AG04449 (cell line): ENCODE data around the gene LRP2.
"Not testable (repeated sequence)": the region's sequence is repeated elsewhere in the genome, so short reads cannot be mapped to it uniquely, and the experiment has no call there.

ENCODE experiments used
- CTCF ChIA-PET: fragments of 350-600 bp; formaldehyde crosslinking; extraction: SDS; loops from one replicate; lab custom pipeline; 2021; ENCODE audit warnings: antibody characterized with exemption; lab: Yijun Ruan, JAX
- POLR2A ChIA-PET: fragments of 400-600, 350-600 bp; formaldehyde crosslinking; extraction: SDS; loops from one replicate; lab custom pipeline; 2020; ENCODE audit warnings: antibody characterized with exemption, inconsistent platforms; lab: Yijun Ruan, JAX
- DNase-seq: peaks from one replicate; pipeline ENCODE4 v3.0.0-alpha.2; 2010; ENCODE audit warnings: low read depth, low spot score
- H3K4me3 ChIP-seq: 2 replicates; pipeline ENCODE4 v1.5.1; 2011; ENCODE audit warnings: low read depth, mild to moderate bottlenecking, control low read depth, low read length
- TF ChIP-seq, protein P1 (sequence below): IDR thresholded peaks from one replicate; pipeline ENCODE4 v1.5.1; 2011; ENCODE audit warnings: mild to moderate bottlenecking, moderate library complexity, low read length, control low read depth, inconsistent platforms; ENCODE audit not compliant: insufficient read depth; ENCODE audit errors: missing control alignments

LRP2 gene

DNA sequence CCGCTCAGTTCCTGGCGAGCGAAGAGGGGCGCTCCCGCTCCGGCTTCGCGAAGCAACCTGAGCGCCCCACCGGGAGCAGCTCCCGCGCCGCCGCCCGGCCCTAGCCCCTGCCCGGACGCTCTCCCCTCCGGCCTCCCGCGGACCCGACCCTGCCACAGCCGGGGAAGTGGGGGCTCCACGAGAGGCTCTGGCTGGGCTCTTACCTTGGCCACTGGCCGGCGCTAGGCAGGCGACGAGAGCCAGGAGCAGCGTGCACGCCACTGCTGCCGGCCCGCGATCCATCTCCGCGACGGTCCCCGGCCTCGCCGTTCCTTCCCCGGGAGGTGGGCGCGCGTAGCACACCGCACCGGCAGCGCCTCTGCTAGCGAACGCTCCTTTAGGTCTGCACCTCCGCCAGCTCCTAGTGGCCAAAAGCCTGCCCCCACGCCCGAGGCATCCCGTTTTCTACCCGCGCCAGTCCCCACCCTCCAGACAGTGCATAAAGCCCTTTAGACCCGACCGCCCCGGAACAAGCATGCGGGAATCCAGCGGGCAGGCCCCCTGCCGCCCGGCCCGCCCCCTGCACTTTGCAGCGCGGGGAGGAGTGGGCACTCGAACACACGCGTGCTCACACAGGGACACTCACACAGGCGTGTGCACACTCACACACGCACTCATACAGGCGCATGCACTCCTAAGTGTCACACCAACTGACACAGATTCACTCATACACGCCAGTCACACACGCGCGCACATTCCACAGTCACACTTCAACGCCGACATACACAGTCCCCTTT lies at the start of gene LRP2:
Gene LRP2 (minus strand): TSS at position 417 of the 776 bp plus-strand sequence. CDS start 135 bp downstream, at position 282.
- TF ChIP-seq, protein P1, sequence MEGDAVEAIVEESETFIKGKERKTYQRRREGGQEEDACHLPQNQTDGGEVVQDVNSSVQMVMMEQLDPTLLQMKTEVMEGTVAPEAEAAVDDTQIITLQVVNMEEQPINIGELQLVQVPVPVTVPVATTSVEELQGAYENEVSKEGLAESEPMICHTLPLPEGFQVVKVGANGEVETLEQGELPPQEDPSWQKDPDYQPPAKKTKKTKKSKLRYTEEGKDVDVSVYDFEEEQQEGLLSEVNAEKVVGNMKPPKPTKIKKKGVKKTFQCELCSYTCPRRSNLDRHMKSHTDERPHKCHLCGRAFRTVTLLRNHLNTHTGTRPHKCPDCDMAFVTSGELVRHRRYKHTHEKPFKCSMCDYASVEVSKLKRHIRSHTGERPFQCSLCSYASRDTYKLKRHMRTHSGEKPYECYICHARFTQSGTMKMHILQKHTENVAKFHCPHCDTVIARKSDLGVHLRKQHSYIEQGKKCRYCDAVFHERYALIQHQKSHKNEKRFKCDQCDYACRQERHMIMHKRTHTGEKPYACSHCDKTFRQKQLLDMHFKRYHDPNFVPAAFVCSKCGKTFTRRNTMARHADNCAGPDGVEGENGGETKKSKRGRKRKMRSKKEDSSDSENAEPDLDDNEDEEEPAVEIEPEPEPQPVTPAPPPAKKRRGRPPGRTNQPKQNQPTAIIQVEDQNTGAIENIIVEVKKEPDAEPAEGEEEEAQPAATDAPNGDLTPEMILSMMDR: no peak
- ChIA-PET CTCF (no interaction called here), POLR2A (no interaction called here)
- DNase-seq: no peak
- peak within 1 kb of the TSS; percentile 38 for H3K4me3 ChIP-seq

DNA sequence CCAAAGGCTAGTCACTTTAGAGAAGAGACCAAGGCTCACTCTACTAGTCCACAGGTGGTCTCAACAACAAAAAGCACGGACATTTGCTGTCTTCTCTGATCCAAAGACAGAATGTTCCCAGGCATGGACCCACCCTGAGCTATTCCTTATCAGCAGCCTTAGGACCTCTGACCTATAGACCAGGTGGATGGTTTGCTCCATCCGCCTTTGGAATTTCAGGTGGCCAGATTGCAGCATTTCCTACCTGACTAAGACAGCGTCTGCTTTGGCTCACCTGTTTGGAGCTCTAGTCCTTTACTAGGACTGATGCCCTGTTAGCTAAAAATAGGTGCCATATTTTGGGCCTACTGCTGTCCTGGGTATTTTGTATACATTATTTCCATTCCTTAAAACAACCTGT lies 44.6 kb upstream of the LRP2 start:
- CTCF ChIA-PET: interaction anchor here (0.7 kb wide), 1 partner anchor 298 kb away, joined by 3 read pairs; no protein-coding TSS in a partner anchor
- TF ChIP-seq, protein P1: no peak
- POLR2A ChIA-PET: no interaction called here
- DNase-seq: no peak
- no peak overlapping the region for H3K4me3 ChIP-seq

GRCh38 chr2:169399491-169399890 lies 37.2 kb upstream of the LRP2 start:
- H3K4me3 ChIP-seq, POLR2A ChIA-PET, DNase-seq: not testable (repeated sequence)
- CTCF ChIA-PET: interaction anchor here (1.4 kb wide), 1 partner anchor 1473 kb away, joined by 3 read pairs; no protein-coding TSS in a partner anchor

DNA sequence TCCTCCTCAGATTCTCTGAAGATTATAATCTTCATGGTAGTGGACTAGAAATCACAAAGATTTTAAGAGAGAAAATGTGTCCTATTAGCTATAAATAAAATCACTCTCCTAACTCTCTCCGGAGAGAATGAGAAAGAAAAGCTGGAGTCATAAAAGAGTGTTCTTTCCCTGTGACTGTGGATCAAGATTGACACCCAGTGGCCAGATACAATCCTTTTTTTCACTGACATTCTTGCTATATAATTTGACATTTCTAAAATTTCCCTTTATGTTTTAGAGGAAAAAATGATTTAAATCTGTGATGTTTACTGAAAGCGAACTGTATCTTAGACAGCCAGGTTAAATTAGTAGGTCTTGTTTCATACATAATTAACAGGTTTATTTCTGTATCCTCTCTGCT lies 35.4 kb upstream of the LRP2 start:
- TF ChIP-seq, protein P1: no peak
- CTCF ChIA-PET: interaction anchor here (0.5 kb wide), 1 partner anchor 55 kb away, joined by 3 read pairs; no protein-coding TSS in a partner anchor
- no peak overlapping the region for H3K4me3 ChIP-seq
- POLR2A ChIA-PET: no interaction called here
- DNase-seq: no peak

DNA sequence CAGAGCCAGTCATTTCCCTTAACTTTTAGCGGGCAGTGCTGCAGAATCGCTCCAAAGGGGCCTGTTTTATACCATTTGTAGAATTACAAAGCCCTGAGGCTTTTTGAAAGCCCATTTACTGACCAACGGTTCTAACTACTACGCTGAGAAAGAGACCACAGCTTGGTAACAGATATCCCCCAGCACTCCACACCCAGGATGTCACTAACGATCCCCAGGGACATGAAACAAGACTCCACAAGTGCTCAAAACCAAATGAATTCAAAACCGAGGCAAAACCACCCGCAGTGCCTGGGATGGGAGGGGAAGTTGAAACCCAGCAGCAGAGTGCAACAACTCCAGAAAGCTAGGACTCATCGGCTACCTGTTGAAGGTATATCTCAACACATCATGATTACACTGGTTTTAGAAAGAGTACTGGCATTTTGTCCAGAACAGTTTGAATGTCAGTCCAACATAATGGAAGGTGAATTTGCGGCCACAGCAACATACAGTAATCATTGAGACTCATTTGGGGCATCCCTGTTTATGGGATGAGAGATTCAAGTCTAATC lies 33.6 kb upstream of the LRP2 start:
- TF ChIP-seq, protein P1: no peak
- no peak for DNase-seq
- ChIA-PET POLR2A (no interaction called here), CTCF (no interaction called here)
- no peak overlapping the region for H3K4me3 ChIP-seq

GRCh38 chr2:169393068-169393590 lies 30.8 kb upstream of the LRP2 start:
- DNase-seq: no peak
- TF ChIP-seq, protein P1: no peak
- ChIA-PET CTCF (no interaction called here), POLR2A (no interaction called here)
- no peak overlapping the region for H3K4me3 ChIP-seq
